IPS-NIHi7 (cell line): Measurements from ENCODE around the gene ADD1.
"Not testable (repeated sequence)": the region's sequence is repeated elsewhere in the genome, so short reads cannot be mapped to it uniquely, and the experiment has no call there.

ENCODE experiments used
- DNase-seq: peaks from one replicate; pipeline ENCODE4 v3.0.0; 2012; ENCODE audit warnings: mixed read lengths; ENCODE audit errors: extremely low spot score

Gene ADD1

GRCh38 chr4:2886161-2886560, 42.5 kb downstream of the ADD1 start:
- no peak for DNase-seq

GRCh38 chr4:2886622-2887021, 43.0 kb downstream of the ADD1 start:
- no peak for DNase-seq

GRCh38 chr4:2887343-2887742, 43.7 kb downstream of the ADD1 start:
- DNase-seq, result no peak

- DNase-seq, result no peak
Observed at GRCh38 chr4:2888886-2889285, 45.2 kb downstream of the ADD1 start.

GRCh38 chr4:2891294-2891693, 47.6 kb downstream of the ADD1 start:
- no peak for DNase-seq

GRCh38 chr4:2893772-2894171, 50.1 kb downstream of the ADD1 start:
- DNase-seq, result no peak

- no peak for DNase-seq
Observed at GRCh38 chr4:2898001-2898400, 54.4 kb downstream of the ADD1 start.

- no peak for DNase-seq
Observed at GRCh38 chr4:2900741-2901140, 57.1 kb downstream of the ADD1 start.

GRCh38 chr4:2901186-2901585, 57.5 kb downstream of the ADD1 start:
- DNase-seq, result no peak

- DNase-seq, result no peak
Observed at GRCh38 chr4:2902126-2902525, 58.5 kb downstream of the ADD1 start.

GRCh38 chr4:2905544-2905943, 61.9 kb downstream of the ADD1 start:
- no peak for DNase-seq

- no peak for DNase-seq
Observed at GRCh38 chr4:2906218-2906617, 62.6 kb downstream of the ADD1 start.

- DNase-seq, result no peak
Observed at GRCh38 chr4:2907226-2907625, 63.6 kb downstream of the ADD1 start.

- DNase-seq, result no peak
Observed at GRCh38 chr4:2907706-2908293, 64.2 kb downstream of the ADD1 start.

- DNase-seq, result no peak
Observed at GRCh38 chr4:2908686-2909085, 65.0 kb downstream of the ADD1 start.

- no peak for DNase-seq
Observed at GRCh38 chr4:2909583-2909982, 65.9 kb downstream of the ADD1 start.

GRCh38 chr4:2910409-2910808, 66.8 kb downstream of the ADD1 start:
- DNase-seq, result peak; percentile 64

- no peak for DNase-seq
Observed at GRCh38 chr4:2911868-2912267, 68.2 kb downstream of the ADD1 start.

GRCh38 chr4:2913168-2913567, 69.5 kb downstream of the ADD1 start:
- no peak for DNase-seq

- no peak for DNase-seq
Observed at GRCh38 chr4:2914256-2915126, 70.8 kb downstream of the ADD1 start.

GRCh38 chr4:2915789-2916188, 72.1 kb downstream of the ADD1 start:
- DNase-seq, result no peak

- not testable (repeated sequence) for DNase-seq
Observed at GRCh38 chr4:2916696-2917095, 73.1 kb downstream of the ADD1 start.

- not testable (repeated sequence) for DNase-seq
Observed at GRCh38 chr4:2918300-2918699, 74.7 kb downstream of the ADD1 start.
